HCT116 (cell line): Measurements from ENCODE around the gene DPYSL4. TPM values are rescaled to one million over a fixed set of nuclear protein-coding genes. Genes with fewer than 3 reads are reported as not detected.

ENCODE experiments used
- ATAC-seq: fragments of 200-7000 bp; cut with Tn5 transposase; 2 replicates; pipeline ENCODE4 v1.9.1; 2020; ENCODE audit warnings: mild to moderate bottlenecking, moderate library complexity
- BruUV-seq: library from RNA; stranded (reverse); fragments of 400-500 nt; replicated peaks from 2 replicates; lab custom pipeline; 2021; lab: Mats Ljungman, UMichigan
- CTCF ChIA-PET: fragments of 300-600 bp; sonication (Branson Sonifier 250); formaldehyde crosslinking; loops from one replicate; lab custom pipeline; 2021; ENCODE audit warnings: antibody characterized with exemption; lab: Charles Lee
- POLR2A ChIA-PET: fragments of 300-600, 350-600 bp; sonication (Branson Sonifier 250); formaldehyde crosslinking; loops from one replicate; lab custom pipeline; 2021; ENCODE audit warnings: antibody characterized with exemption; lab: Charles Lee
- RAD21 ChIA-PET, 2 experiments: fragments of 300-600 bp; sonication (Branson Sonifier 250); formaldehyde crosslinking; loops; one replicate each; lab custom pipeline; 2023; ENCODE audit warnings: low total read pairs in 2 of 2; ENCODE audit not compliant: uncharacterized antibody in 2 of 2, unreplicated experiment in 2 of 2, low non-redundant PET in 1 of 2; lab: Charles Lee
- DNase-seq: peaks from one replicate; pipeline ENCODE4 v3.0.0-alpha.2; 2010; ENCODE audit warnings: low read depth, low spot score
- H2AFZ ChIP-seq: fragments of 200-600 bp; shearing (Covaris generic), sonication (generic); 2 replicates; pipeline ENCODE4 v1.6.1; 2017; ENCODE audit warnings: low read depth, mixed run types, mixed read lengths, antibody characterized with exemption, low read length; ENCODE audit not compliant: poor library complexity, severe bottlenecking
- H3K27ac ChIP-seq: 2 replicates; pipeline ENCODE4 v1.5.1; 2012; ENCODE audit warnings: low read depth, low read length
- H3K27me3 ChIP-seq: fragments of 200-600 bp; sonication (generic); 2 replicates; pipeline ENCODE4 v1.6.1; 2016; ENCODE audit warnings: mixed run types, low read length, mixed read lengths; ENCODE audit not compliant: insufficient read depth
- H3K36me3 ChIP-seq, 2 experiments: fragments of 200-500 bp in 1 of 2; fragments of 200-600 bp in 1 of 2; sonication (Bioruptor generic) in 1 of 2; sonication (generic) in 1 of 2; 2 replicates each; pipeline versions ENCODE4 v1.5.1 to v1.6.1; 2014 to 2016; ENCODE audit warnings: low read length in 2 of 2, inconsistent platforms in 1 of 2, mixed read lengths in 1 of 2, mixed run types in 1 of 2; ENCODE audit not compliant: insufficient read depth in 2 of 2, control insufficient read depth in 1 of 2
- H3K4me1 ChIP-seq, 2 experiments: fragments of 200-600 bp in 1 of 2; sonication (generic) in 1 of 2; 2 replicates each; pipeline versions ENCODE4 v1.5.1 to v1.6.1; 2012 to 2017; ENCODE audit warnings: low read length in 2 of 2, inconsistent platforms in 1 of 2, mild to moderate bottlenecking in 1 of 2, mixed read lengths in 1 of 2, mixed run types in 1 of 2, moderate library complexity in 1 of 2; ENCODE audit not compliant: insufficient read depth in 2 of 2, control insufficient read depth in 1 of 2
- H3K4me2 ChIP-seq: fragments of 200-600 bp; sonication (generic); 2 replicates; pipeline ENCODE4 v1.6.1; 2017; ENCODE audit warnings: mixed run types, low read length, mixed read lengths
- H3K4me3 ChIP-seq, 2 experiments: fragments of 200-600 bp in 1 of 2; sonication (generic) in 1 of 2; replicated peaks in 1 of 2; 2 replicates each; pipeline ENCODE4 v1.5.1; 2011 to 2016; ENCODE audit warnings: low read length in 2 of 2, control low read depth in 1 of 2, low read depth in 1 of 2, mild to moderate bottlenecking in 1 of 2, mixed read lengths in 1 of 2, mixed run types in 1 of 2
- H3K79me2 ChIP-seq: fragments of 200-600 bp; sonication (generic); 2 replicates; pipeline ENCODE4 v1.6.1; 2017; ENCODE audit warnings: mild to moderate bottlenecking, mixed run types, low read length, moderate library complexity, mixed read lengths; ENCODE audit not compliant: insufficient read depth
- H3K9ac ChIP-seq: fragments of 200-600 bp; sonication (generic); 2 replicates; pipeline ENCODE4 v1.6.1; 2016; ENCODE audit warnings: low read length, mixed read lengths
- H3K9me2 ChIP-seq: fragments of 200-600 bp; sonication (generic), shearing (Covaris generic); 2 replicates; pipeline ENCODE4 v1.6.1; 2017; ENCODE audit warnings: mixed run types, mild to moderate bottlenecking, moderate library complexity; ENCODE audit not compliant: insufficient read depth
- H3K9me3 ChIP-seq, 2 experiments: fragments of 200-500 bp in 1 of 2; fragments of 200-600 bp in 1 of 2; sonication (Bioruptor generic) in 1 of 2; sonication (generic) in 1 of 2; 2 replicates each; pipeline ENCODE4 v1.6.1; 2014 to 2017; ENCODE audit warnings: low read length in 2 of 2, mixed read lengths in 2 of 2, inconsistent platforms in 1 of 2, low read depth in 1 of 2, mild to moderate bottlenecking in 1 of 2, mixed run types in 1 of 2, moderate library complexity in 1 of 2; ENCODE audit not compliant: control insufficient read depth in 1 of 2, insufficient read depth in 1 of 2
- H4K20me1 ChIP-seq: fragments of 200-600 bp; sonication (generic), shearing (Covaris generic); 2 replicates; pipeline ENCODE4 v1.6.1; 2017; ENCODE audit warnings: mixed run types, mild to moderate bottlenecking, moderate library complexity; ENCODE audit not compliant: insufficient read depth
- CBX3 ChIP-seq: IDR thresholded peaks from 2 replicates; pipeline ENCODE4 v1.6.1; 2012; ENCODE audit warnings: low read depth
- CEBPB ChIP-seq: IDR thresholded peaks from 2 replicates; pipeline ENCODE4 v1.6.1; 2012; ENCODE audit warnings: low read depth
- JUND ChIP-seq: IDR thresholded peaks from 2 replicates; pipeline ENCODE4 v1.6.1; 2012
- MAX ChIP-seq: IDR thresholded peaks from 2 replicates; pipeline ENCODE4 v1.6.1; 2012
- RAD21 ChIP-seq: IDR thresholded peaks from 2 replicates; pipeline ENCODE4 v1.6.1; 2012; ENCODE audit warnings: low read depth, mild to moderate bottlenecking
- REST ChIP-seq: IDR thresholded peaks from 2 replicates; pipeline ENCODE4 v1.6.1; 2012; ENCODE audit warnings: low read depth
- SIN3A ChIP-seq: IDR thresholded peaks from 2 replicates; pipeline ENCODE4 v1.6.1; 2012; ENCODE audit warnings: low read depth
- TCF7L2 ChIP-seq: IDR thresholded peaks from 2 replicates; pipeline ENCODE4 v1.7.0; 2011; ENCODE audit warnings: borderline replicate concordance, inconsistent platforms; ENCODE audit not compliant: insufficient read depth, insufficient read length; ENCODE audit errors: extremely low read depth
- ZFX ChIP-seq: fragments of 450-650 bp; IDR thresholded peaks from 2 replicates; pipeline ENCODE4 v1.6.1; 2017
- intact Hi-C: fragments of 100-400 bp; cut with micrococcal nuclease; formaldehyde crosslinking; loops from 2 replicates; pipeline ENCODE4 v1.10.0; 2022
- total RNA-seq: library from RNA; stranded (reverse); gene quantifications from one replicate; pipeline ENCODE4 v1.2.1, GENCODE V29; 2021; ENCODE audit not compliant: unreplicated experiment

The DPYSL4 gene
- total RNA-seq, 1 experiment from 2014 or later: 5.4 TPM

- Histone ChIP-seq H4K20me1 (no peaks in the 10 kb centered on the region), H3K9me2 (no peaks in the 10 kb centered on the region), H3K27me3 (peaks cover 10% of the 10 kb centered on the region; the same call in 1 of the 2 replicates), H2AFZ (no peak overlapping the region), H3K4me3 (no peak overlapping the region), H3K4me2 (no peak overlapping the region), H3K36me3 (no peaks in the 10 kb centered on the region), H3K79me2 (no peaks in the 10 kb centered on the region), H3K4me1 (no peaks in the 10 kb centered on the region), H3K27ac (no peak overlapping the region), H3K9ac (no peak overlapping the region), H3K9me3 (no peaks in the 10 kb centered on the region)
- no peak for ATAC-seq
- ChIA-PET POLR2A (no interaction called here), CTCF (no interaction called here), RAD21 (no interaction called here)
- no peak for TF ChIP-seq CBX3
- no peak for TF ChIP-seq RAD21
- no peak for TF ChIP-seq CEBPB
- TF ChIP-seq ZFX: no peak
- TF ChIP-seq MAX: no peak
- TF ChIP-seq REST: no peak
- TF ChIP-seq SIN3A: no peak
- TF ChIP-seq JUND: no peak
- no peak for TF ChIP-seq TCF7L2
- no peak for DNase-seq
- intact Hi-C loops: no loop called here
- no TSS peak for BruUV-seq
These were observed 7.8 kb upstream of the DPYSL4 start for GRCh38 chr10:132178672-132179545.
